Measurements from ENCODE around the gene TUBB4B.

DNA sequence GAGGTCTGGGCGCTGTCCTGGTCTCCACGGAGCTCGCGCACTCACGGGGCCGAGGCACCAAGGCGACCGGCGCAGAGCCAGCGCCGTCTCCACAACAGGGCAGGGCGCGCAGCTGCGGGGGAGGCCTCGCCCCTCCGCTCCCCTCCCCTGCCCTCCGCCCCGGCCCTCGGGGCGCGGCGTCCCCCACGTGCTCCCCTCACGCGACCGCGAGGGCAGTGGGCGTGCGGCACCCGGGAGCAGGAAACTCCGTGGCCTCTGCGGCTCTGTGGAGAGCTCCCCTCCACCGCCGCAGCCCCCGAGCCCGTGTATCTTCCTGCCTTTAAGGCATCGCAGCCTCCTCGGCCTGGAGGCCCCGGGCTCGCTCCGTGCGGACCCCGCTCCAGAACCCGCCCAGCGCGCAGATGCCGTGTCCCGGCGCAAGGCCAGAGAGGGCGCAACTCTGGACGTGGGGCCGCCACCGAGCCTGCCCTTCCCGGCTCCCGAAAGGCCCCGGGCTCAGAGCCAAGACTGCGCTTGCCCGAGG, 708 bp upstream of the TUBB4B start:
- TF ChIP-seq, protein P1, sequence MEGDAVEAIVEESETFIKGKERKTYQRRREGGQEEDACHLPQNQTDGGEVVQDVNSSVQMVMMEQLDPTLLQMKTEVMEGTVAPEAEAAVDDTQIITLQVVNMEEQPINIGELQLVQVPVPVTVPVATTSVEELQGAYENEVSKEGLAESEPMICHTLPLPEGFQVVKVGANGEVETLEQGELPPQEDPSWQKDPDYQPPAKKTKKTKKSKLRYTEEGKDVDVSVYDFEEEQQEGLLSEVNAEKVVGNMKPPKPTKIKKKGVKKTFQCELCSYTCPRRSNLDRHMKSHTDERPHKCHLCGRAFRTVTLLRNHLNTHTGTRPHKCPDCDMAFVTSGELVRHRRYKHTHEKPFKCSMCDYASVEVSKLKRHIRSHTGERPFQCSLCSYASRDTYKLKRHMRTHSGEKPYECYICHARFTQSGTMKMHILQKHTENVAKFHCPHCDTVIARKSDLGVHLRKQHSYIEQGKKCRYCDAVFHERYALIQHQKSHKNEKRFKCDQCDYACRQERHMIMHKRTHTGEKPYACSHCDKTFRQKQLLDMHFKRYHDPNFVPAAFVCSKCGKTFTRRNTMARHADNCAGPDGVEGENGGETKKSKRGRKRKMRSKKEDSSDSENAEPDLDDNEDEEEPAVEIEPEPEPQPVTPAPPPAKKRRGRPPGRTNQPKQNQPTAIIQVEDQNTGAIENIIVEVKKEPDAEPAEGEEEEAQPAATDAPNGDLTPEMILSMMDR (IDR thresholded peaks at IDR 0.05), result no peak
- TF ChIP-seq POLR2AphosphoS5 (IDR thresholded peaks at IDR 0.05) (peak in 2 of 3 donors; percentile 29 to 55), EP300 (IDR thresholded peaks at IDR 0.05) (no peak)

Data from stomach (tissue), 4 donors.